NK-92 (cell line): ENCODE measurements around the gene CORO2B.

ENCODE experiments used
- DNase-seq: peaks from one replicate; lab custom pipeline; 2025; ENCODE audit not compliant: unreplicated experiment; lab: John Stamatoyannopoulos, UW

The CORO2B gene

DNA sequence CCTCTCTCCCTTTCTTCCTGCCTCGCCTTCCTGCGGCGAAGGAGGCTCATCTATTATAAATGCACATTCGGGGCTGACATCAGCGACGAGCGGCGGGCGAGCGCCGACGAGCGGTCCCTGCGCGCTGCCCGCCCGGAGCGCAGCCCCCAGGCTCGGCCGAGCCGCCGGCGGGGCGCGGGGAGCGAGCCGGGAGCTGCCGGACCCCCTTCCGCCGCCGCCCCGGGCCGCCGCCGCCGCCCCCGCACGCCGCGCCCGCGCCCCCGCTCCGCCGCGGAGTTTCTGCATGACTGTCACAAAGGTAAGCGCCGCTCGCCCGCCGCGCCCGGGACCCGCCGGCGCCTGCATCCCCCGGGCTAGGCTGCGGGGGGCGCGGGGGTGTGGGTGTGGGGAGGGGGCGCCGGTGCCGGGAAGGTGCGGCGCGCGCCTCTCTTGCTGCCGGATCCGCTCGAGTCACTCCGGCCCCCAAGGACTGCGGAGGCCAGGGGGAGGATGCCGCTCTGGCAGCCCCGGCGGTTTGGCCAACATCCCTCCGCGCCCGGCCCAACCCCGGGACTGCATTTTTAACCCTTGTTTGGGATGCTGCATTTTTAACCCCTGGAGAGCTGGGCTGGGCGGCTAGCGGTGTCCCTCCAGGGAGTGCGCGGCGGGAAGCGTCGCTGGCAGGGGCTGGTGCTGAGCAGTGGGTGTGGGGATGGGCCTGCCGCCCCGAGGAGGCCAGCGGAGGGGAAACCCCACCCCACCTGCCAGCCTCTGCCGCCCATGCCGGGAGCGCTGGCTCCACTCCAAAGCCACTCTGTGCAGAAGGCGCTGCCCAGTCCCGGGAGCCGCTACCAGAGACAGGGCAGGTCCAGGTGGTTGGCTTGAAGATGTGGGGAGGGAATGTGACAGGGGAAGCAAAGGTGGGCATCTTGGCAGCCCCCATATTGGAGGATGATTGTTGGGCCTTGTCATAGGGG lies at the start of gene CORO2B:
TSS of gene CORO2B (plus strand) at position 14 of the 956 bp plus-strand sequence. CDS start at position 284, 270 bp downstream.
- DNase-seq = no peak

- DNase-seq = no peak
These were observed 47.2 kb upstream of the CORO2B start for GRCh38 chr15:68531387-68532179.

- no peak for DNase-seq
These were observed 42.3 kb upstream of the CORO2B start for GRCh38 chr15:68536331-68537095.

DNA sequence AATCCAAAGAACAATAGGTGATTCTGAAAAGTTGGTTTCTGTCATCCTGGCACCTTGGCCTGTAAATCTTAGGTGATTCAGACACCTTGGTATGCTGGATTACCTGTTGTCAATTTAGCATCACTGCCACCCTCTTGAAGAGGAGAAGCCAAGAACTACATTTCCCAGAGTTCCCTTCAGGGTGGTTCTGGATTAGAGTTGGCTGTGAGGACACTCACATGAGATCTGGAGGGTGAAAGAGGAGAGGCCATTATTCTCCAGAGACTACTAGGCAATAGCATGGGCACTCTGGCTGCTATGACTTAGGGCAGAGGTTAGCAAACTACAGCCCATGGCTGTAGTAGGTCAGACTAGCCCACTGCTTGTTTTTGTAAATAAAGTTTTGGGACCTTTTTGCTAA lies 41.7 kb upstream of the CORO2B start:
- no peak for DNase-seq

DNA sequence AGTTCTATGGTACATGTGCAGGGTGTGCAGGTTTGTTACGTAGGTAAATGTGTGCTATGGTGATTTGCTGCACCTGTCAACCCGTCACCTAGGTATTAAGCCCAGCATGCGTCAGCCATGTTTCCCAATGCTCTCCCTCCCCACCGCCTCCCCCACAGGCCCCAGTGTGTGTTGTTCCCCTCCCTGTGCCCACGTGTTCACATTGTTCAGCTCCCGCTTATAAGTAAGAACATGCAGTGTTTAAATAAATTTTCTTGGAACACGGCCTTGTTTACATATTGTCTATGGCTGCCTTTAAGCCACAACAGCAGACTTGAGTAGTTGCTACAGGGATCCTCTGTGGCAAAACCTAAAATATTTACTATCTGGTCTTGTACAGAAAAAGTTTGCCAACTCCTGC lies 41.3 kb upstream of the CORO2B start:
- no peak for DNase-seq

DNA sequence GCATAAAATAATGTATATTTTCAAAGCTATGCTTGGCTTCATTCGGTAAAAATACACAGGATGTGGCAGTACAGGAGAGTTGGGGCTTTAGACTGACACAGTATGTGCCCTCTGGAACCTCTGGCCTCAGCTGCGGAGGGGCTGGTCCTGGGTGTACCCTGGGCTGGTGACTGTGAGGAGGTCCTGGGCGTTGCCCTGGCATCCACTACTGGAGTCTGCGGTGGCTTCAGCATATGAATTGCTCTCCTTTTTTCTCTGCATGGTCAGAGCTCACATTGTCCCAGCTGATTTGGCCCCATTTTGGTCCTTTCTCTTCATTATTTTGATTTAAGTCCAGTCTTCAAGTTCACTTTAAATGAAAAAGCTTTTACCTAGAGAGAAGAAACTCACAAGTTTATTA lies 40.5 kb upstream of the CORO2B start:
- DNase-seq = no peak

GRCh38 chr15:68541743-68542142 lies 37.0 kb upstream of the CORO2B start:
- DNase-seq = no peak

GRCh38 chr15:68542348-68542747 lies 36.4 kb upstream of the CORO2B start:
- DNase-seq = no peak

GRCh38 chr15:68542771-68543164 lies 36.0 kb upstream of the CORO2B start:
- DNase-seq = no peak

- no peak for DNase-seq
These were observed 35.4 kb upstream of the CORO2B start for GRCh38 chr15:68543165-68544008.

- DNase-seq = no peak
These were observed 32.5 kb upstream of the CORO2B start for GRCh38 chr15:68546318-68546717.

DNA sequence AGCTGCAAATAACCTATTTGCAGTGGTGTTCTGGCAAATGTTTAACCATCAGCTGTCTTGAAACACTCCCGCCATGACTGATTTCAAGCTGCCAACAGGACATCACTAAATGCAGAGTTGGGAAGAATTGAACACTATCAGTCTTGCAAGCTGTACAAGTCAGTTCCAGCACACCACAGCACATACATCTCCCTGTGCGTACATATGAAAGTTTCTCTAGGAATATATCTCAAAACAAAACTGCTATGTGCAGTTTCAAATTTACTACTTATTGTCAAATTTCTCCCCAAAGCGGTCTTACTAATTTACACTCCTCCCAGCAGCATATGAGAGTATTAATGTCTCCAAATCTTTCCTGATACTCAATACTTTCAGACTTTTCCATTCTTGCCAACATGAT lies 30.4 kb upstream of the CORO2B start:
- DNase-seq = no peak

DNA sequence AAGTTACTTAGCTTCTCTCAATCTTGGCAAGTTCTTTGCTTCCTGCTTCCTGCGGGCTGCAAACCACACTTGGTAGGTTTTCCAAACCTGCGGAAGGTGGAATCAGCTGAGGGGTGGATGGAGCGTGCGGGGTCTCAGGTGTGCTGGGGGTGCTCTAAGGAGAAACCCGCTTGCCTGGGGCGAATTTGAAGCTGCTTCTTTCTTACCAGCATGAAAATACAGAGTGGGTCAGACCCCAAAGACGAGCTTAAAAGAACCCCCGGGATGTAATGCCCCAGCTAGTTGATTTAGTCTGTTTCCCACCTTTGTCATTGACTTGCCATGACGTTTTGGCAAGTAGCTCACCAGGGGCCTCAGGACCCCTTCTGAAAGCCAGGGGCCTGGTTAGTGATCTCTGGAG lies 28.8 kb upstream of the CORO2B start:
- no peak for DNase-seq

- DNase-seq = no peak
These were observed 28.1 kb upstream of the CORO2B start for GRCh38 chr15:68550498-68551295.

- DNase-seq = no peak
These were observed 27.5 kb upstream of the CORO2B start for GRCh38 chr15:68551296-68551635.

DNA sequence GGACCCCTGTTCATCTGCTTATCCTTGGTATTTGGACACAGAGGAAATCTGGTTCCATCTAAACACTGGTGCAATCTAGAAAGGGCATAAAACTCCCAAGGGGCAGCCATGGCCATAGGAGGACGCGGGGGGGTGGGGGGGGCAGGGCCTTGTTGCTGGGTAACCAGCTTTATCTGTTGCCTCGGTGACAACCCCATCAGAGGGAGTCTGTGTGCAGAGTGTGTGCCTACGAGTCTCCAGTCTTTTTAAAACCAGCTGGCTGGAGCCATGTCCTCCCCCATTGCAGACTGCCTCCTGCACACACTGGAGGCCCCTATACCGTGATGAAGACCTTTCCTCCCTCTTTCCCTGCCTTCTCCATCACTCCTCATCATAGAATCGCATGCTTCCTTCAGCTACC lies 26.4 kb upstream of the CORO2B start:
- no peak for DNase-seq

GRCh38 chr15:68552773-68553172 lies 26.0 kb upstream of the CORO2B start:
- no peak for DNase-seq

- DNase-seq = no peak
These were observed 25.3 kb upstream of the CORO2B start for GRCh38 chr15:68553314-68553993.
